ENCODE measurements around the gene BBC3.
A peak's percentile ranks its signal among the peaks of the same experiment; 100 is the strongest.

The BBC3 gene

DNA sequence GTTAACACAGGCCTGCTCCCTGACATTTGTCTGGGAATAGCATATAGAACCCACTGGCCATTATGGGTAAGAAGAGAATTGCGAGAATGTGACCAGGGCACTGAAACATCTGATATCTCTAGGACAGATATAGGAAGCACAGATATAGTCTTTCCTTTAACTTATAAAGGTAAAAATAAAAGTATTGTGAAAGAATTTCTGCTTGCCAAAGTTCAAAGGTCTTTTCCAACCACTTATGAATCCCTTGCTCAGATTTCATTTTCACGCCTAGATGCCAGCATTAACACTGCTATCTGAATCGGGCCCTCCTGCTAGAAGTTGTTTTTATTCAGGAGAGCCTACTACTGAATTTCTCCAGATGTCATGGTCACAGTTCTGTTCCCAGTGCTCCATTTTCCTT lies 27.7 kb downstream of the BBC3 start:
- no peak for DNase-seq

DNA sequence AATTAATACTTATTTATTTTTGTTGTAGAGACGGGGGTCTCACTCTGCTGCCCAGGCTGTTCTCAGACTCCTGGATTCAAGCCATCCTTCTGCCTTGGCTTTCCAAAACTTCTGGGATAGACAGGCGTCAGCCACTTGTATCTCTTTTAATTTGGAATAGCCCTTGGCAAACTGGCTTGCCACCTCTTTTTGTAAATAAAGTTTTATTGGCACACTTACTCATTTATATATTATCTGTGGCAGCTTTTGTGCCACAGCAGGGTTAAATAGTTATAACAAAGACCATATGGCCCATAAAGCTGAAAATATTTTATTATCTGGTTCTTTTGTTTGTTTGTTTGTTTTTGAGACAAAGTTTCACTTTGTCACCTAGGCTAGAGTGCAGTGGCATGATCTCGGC lies 30.5 kb downstream of the BBC3 start:
- DNase-seq = no peak

- DNase-seq = no peak
Observed at GRCh38 chr19:47197141-47197540, 33.9 kb downstream of the BBC3 start.

DNA sequence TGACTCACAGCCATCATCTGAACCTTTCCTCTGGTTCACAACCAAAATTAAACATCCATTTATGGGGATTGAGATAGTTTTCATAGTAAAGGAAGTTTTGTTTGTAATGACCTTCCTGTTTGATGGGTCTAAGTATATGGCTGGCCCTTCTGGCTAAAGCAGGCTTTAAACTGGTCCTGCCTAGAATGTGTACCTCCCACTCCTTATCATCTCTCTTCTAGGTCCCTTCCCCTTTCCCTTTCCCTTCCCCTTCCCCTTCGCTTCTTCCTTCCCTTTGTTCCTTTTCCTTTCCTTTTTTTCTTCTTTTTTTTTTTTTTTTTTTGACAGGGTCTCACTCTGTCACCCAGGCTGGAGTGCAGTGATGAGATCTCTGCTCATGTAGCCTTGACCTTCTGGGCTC lies 35.6 kb downstream of the BBC3 start:
- no peak for DNase-seq

DNA sequence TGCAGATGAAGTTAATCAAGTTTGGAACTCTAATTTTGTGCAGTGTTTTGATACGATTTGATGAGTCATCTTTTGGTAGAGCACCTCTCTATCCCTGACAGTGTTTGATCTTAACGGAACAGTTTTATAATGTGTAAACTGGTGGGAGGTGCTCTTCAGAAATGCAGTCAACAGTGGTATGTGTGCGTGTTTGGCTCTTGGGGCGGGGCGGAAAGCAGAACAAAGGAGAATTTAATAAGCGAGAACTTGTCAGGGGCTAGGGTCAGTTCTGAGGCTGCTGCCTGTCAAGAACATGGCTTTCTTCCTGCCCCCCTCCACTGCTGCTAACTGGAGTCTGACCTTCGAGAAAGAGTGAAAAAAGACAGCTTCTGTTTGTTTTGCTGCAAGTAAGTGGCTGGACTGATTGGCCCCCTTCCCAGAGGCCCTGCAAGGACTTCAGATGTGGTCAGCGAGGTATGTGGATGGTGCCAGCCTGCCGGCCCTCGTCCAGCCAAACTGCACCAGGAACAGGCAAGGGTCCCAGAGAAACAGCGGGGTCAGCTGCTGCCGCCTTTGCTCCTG lies 40.8 kb downstream of the BBC3 start:
- peak in 48 of 56 donors; percentile 1 to 73 (median 32) for DNase-seq

DNA sequence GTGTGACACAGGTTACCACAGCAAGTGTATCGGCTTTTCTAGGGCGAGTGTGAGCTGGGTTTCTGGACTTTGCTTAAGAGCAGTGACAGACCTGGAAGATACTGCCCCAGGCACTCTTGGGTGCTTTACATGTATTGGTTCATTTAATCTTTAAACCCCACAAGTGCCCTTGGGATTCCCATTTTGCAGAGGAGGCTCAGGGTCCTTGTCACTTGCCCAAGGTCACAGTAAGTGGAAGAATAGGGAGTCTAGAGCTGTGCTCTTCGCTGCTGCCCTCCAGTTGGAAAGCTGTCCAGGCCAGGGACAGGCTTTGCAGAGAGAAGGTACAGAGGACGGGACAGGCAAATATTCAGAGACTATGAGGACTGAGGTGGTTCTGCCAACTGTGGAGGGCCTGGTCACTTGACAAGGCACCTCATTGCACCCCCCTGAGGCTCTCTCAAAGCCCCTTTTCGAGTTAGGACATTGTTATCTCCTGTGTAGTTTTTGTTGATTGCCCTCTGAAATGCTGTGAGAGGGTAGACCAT lies 42.4 kb downstream of the BBC3 start:
- no peak for DNase-seq

DNA sequence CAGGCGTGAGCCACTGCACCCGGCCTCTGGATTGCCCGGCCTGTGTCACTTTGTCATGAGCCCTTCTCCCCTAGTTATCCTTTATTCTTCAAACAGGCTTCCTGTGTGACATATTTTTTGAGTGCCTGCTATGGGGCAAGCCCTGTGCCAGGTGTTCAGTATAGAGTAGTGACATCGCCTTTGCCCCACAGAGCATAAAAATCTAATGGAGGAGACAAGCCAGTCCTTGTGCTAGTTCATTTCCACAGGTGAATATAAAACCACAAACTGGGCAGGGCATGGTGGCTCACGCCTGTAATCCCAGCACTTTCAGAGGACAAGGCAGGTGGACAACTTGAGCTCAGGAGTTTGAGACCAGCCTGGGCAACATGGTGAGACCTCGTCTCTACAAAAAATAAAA lies 43.2 kb downstream of the BBC3 start:
- no peak for DNase-seq

DNA sequence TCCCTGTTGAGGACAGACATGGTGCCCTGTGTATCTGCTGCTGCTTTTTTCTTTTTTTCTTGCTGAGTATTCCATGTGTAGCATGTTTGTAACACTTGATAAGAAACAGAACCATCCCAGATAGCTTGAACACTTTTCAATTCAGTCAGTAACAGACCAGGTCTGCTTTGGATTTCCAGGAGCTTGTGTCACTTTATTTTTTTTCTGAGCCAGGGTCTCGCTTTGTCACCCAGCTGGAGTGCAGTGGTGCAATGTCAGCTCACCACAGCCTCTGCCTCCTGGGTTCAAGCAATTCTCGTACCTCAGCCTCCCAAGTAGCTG lies 43.7 kb downstream of the BBC3 start:
- DNase-seq = no peak

DNA sequence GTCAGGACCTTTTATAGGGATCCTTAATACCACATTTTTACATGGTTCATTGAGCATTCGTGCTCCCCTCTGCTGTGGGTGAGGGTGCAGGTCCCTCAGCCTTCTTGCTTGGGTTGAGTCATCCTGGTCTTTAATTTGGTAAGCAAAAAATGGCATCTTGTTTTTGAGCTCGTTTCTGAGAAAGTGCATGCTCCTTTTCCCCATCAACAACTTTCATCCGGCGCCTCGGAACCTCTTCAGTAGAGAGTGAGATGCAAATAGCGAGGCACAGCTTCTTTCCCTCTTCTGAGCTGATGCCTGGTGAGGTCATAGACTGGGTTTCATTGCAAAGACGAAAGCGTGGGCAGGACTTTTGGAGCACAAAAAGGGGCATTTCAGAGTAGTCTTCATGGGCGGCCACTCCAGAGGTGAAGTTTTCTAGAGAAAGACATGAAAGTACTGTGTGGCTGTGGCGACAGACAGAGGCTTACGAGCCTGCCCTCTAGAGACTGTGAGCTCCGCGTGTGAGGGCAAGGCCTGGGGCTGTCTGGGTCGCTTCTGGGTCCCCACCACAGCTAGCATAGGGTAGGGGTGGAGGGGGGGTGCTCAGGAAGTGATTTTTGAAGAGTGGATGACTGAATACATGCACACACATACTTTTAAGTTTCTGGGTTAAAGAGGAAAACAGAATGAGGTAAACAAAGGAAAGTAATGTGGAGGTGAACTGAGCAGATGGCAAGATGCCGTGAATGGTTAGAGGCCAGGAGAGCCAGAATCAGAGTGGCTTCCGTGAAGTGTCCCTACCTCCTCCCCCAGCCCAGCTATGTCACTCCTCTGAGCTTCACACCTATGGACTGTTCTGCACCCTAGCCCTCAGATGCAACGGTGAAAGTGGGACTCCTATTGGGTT lies 44.3 kb downstream of the BBC3 start:
- no peak for DNase-seq

DNA sequence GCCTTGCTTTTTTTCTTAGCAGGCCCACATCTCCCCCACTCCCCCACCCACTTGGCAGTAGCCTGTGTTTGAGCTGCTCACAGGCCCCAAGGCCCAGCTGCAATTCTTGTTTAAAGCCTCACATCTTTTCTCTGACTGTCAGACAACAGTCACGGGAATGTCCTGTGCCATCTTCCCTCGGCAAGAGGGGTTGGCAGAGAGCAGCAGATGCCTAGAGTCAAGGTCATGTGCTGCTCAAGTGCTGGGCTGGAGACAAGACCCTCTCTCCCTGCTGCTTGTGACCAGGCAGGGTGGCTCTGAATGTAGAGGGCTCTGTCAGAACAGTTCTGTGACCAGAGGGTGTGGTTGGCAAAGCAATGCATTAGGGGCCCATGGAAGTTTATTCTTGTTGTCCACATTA lies 47.4 kb downstream of the BBC3 start:
- DNase-seq = peak in 17 of 56 donors; percentile 1 to 20 (median 5)

GRCh38 chr19:47179653-47180310 lies 51.2 kb downstream of the BBC3 start:
- no peak for DNase-seq

- DNase-seq = no peak
Observed at GRCh38 chr19:47176627-47177090, 54.3 kb downstream of the BBC3 start.

GRCh38 chr19:47176071-47176626 lies 54.9 kb downstream of the BBC3 start:
- DNase-seq = no peak

- no peak for DNase-seq
Observed at GRCh38 chr19:47172666-47173455, 58.1 kb downstream of the BBC3 start.

Data from nucleus accumbens (tissue), 56 donors.